ENCODE data around the gene SETBP1.

The SETBP1 gene

DNA sequence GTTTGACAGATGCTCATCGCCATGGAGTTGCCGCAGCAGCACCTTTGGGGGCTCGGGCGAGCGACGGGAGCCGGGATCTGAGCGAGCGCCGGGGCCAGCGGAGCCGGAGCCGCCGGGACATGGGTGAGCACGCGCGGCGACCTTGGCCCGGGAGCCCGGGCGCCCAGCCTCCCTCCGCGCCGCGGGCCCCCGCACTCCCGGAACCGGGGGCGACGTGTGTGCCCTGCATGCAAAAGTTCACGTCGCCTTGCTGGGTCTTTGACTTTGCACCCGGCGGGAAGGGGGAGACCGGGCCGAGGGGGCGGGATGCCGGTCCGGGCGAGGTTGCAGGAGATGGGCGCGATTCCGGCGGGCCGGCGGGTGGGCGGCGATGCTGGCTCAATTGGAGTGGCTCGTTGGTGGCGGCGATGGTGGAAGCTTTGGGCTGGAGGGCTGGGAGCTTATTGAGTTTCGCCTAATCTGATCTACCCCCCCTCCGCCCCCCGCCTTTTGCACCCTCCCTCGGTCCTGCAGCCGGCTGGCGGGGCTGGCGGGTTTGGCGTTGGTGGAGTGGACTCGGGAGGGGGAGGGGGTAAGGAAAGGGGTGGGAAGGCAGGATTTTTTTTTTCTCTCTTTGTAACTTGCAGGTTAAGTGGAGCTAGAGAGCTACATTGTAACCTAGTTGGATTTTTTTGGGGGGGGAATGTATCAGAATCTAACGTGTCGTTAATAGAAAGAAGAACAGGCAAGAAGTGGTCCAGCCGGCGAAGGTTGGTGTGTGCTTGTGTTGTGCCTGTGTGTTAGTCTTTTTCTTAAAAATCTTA lies at the start of gene SETBP1:
SETBP1 (plus strand) TSS at position 616 of the 803 bp plus-strand sequence. CDS start 20,459 bp downstream, outside the sequence.
- peak; percentile 91 for DNase-seq

GRCh38 chr18:44632469-44633145 lies 48.1 kb upstream of the SETBP1 start:
- no peak for DNase-seq

- no peak for DNase-seq
These were observed 45.1 kb upstream of the SETBP1 start for GRCh38 chr18:44635546-44635945.

- no peak for DNase-seq
These were observed 44.4 kb upstream of the SETBP1 start for GRCh38 chr18:44636241-44636640.

GRCh38 chr18:44637210-44638033 lies 43.3 kb upstream of the SETBP1 start:
- DNase-seq, result peak; percentile 69

DNA sequence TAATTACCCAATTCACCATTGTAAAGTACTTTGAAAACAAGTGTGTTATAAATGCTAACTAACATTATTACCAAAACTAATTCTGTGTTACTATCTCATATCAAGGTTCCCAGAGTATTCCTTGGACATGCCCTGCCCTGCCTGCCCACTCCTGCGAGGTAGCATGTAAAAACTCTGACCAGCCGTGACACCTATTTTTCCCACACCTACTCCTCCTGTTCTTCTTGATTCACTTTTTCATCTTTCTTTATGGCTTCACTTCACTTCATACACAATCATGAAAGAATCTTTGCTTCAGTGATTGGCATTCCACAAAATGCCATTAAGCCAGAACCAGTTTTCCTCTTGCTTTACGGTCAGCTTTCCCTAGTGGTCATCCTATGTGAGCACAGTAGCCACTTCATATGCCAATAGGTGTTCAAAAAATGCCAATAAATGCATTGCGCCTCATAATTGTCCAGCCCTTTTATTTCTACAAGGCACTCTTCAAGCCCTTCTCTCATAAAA lies 42.6 kb upstream of the SETBP1 start:
- no peak for DNase-seq

- DNase-seq, result no peak
These were observed 41.9 kb upstream of the SETBP1 start for GRCh38 chr18:44638811-44639210.

DNA sequence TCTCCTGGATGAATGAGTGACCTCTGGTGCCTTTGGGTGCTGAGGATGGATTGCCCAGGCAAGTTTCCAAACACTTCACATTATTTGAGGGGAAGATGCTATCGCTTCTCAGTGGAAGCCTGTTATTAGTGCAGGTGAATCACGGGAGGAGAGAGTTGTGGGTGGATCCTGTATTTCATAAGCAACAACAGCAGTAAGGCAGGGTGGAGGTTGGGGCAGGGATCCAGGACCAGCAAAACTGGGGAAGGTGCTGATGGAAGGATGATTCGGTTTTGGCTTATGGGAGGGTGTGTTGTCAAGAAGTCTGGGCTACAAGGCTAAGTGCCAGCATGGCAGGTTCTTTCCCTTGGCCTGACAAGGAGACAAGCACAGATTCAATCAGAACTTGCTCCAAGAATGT lies 37.7 kb upstream of the SETBP1 start:
- DNase-seq, result no peak

GRCh38 chr18:44651478-44651877 lies 29.2 kb upstream of the SETBP1 start:
- peak; percentile 81 for DNase-seq

DNA sequence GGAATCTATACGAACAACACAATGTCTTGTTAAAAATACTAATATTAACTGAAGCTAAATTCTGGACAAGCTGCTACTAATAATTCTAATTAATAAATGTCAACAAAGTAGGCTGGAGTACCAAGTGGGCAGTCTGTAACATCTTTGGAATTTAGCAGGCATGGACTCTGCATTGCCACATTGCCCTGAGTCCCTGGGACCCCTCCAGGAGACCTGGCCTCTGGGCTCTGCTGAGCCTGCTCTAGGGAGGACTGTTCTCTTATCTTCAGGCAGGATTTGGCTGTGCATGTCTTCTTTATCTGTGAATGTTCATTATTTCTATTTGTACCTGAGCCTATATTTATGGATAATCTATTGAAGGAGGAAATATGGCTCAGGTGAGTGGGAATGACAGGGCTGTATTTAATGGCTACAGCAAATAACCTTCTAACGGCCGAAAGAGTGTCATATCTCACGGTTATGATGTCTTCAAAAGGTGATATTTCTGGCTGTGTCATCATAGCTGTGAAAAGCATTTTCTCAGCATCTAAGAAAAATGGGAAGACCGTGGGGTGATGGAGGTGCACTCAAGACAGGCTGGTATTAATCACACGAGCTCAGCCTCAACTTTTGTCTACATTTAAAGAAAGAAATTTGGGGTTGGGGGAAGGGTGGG lies 28.6 kb upstream of the SETBP1 start:
- peak; percentile 74 for DNase-seq

DNA sequence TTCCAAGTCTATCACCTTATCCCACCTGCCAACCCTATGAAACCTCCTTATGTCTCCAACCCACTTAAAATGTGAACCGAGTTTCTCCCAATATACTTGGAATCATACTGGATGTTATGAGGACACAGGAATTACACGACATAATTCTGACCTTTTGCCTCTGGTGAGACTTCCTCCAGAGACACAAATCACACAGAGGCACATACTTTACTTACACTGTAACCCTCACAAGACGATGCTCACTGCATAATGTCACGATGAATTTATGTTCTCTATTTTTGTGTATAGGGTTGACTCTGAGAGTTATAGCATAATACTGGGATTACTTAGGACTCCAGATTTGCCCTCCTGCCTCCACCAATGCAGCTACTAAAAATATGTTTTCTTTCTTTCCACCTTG lies 28.0 kb upstream of the SETBP1 start:
- no peak for DNase-seq

DNA sequence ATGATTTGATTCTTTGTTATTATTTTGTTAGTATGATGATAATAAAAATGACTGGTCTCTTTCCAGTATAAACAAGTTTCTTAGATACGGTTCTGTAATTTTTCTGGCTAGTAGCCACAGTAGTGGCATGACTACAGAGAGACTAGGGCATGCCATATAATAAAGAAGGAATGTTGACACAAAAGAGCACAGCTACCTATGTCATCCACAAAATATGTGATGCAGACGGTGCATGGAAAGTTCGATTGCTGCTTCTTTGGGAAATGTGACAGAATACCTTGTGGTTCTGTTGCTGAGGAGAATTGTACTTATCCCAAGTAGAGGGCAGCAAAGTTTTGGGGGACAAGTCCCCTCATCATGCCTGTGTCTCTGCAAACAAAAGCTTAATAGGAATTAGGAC lies 26.1 kb upstream of the SETBP1 start:
- DNase-seq, result peak; percentile 56

GRCh38 chr18:44655435-44655834 lies 25.3 kb upstream of the SETBP1 start:
- no peak for DNase-seq

- no peak for DNase-seq
These were observed 20.9 kb upstream of the SETBP1 start for GRCh38 chr18:44659771-44660170.

DNA sequence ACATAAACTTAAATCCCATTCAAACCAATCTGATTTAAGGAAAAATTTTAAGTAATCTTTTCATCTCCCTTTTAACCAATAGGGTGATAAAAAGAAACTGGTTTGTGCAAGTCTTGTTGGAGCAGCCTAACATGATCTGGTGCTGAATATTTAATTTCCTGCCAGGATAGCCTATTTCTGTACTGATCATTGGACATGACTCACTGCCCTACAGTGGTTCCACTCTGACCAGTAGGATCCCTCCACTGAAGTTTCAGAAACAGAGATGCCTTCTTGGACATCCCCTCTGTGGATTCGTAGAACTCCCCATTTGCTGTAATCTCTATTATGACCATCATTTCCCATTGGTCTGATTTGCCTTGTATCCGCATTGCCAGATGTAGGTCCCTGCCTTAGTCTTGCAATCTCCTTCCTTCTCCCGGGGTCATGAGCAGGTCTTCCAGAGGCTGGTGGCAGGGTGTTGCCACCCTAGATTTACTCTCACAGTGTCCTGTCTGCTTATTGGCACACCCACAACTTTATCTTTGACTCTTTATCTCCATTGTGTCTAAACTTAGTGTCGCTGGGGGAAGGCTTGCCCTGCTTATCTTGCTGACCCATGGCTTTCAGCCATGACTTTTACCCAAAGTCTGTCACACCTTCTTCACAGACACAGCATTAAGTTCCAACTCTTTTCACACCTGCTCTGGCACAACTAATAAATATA lies 12.3 kb upstream of the SETBP1 start:
- DNase-seq, result no peak

DNA sequence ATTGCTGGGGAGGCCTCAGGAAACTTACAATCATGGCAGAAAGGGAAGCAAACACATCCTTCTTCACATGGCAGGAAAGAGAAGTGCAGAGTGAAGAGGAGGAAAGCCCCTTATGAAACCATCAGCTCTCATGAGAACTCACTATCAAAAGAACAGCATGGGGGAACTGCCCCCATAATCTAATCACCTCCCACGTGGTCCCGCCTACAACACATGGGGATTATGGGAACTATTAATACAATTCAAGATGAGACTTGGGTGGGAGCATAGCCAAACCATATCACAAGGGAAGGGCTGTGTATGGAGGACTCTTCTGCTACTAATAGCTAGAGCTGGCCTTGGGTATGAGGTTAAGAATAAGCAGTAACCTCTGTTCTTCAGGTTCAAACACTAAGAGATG lies 8.8 kb upstream of the SETBP1 start:
- no peak for DNase-seq

GRCh38 chr18:44672506-44672905 lies 8.2 kb upstream of the SETBP1 start:
- DNase-seq, result no peak

DNA sequence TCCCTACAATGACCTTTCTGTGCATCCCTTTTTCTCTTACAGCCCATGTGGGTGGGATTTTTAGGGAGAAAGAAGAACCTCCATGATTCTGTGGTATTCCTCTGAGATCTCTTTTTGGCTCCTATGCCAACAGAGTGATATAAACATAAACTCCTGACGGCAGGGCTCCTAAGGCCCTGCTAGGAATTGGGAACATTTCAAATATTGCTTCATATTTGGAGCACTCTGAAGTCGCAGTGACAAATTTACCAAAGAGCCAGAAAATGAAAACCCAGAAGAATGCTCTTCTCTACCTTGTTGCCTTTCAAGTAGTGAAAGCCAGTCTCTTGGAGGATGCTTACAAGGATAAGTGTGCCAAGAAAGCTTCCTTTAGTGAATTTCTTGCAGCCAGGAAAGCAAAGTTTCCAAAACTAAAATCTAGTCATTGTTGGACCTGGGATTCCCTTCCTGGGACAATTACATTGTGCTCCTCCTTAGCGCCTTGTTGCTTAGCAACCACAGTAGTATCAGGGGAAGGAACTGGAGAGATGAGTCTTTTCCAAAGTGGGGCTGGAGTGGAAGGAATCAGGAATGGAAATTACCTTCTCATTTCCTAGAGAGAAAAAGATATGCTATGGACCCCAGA lies 7.3 kb upstream of the SETBP1 start:
- DNase-seq, result no peak

GRCh38 chr18:44677933-44678332 lies 2.8 kb upstream of the SETBP1 start:
- DNase-seq, result no peak

GRCh38 chr18:44678725-44679055 lies 2.0 kb upstream of the SETBP1 start:
- DNase-seq, result no peak

- DNase-seq, result peak; percentile 93
These were observed 1.4 kb upstream of the SETBP1 start for GRCh38 chr18:44679056-44679913.

Data from islet precursor cell (in vitro differentiated cells).